Measurements from ENCODE around the gene CHRNA1. TPM values are rescaled to one million over a fixed set of nuclear protein-coding genes. Genes with fewer than 3 reads are reported as not detected.

CHRNA1 gene
- total and polyA plus RNA-seq, 12 donors = 0.37 TPM; not detected in 11

- WGBS, 4 donors = 82 to 93% (median 84%) methylated on average over 5 of the region's 5 CpGs
- no peaks in the 10 kb centered on the region for H3K36me3 ChIP-seq (replicated peaks in 1 of 2)
- no peak overlapping the region for H3K27ac ChIP-seq
- H3K27me3 ChIP-seq = no peaks in the 10 kb centered on the region
- H3K4me1 ChIP-seq (replicated peaks in 1 of 2) = no peaks in the 10 kb centered on the region
- intact Hi-C loops (cut with DNase I) = no loop called here
- H3K9me3 ChIP-seq (replicated peaks in 1 of 3) = no peaks in the 10 kb centered on the region
- no peak for TF ChIP-seq POLR2A (IDR thresholded peaks at IDR 0.05)
- no peak for TF ChIP-seq CTCF (IDR thresholded peaks at IDR 0.05)
- DNase-seq = no peak
- H3K4me3 ChIP-seq = no peak overlapping the region
Observed at GRCh38 chr2:174745142-174745541, 19.1 kb downstream of the CHRNA1 start.

GRCh38 chr2:174744111-174744510, 20.2 kb downstream of the CHRNA1 start:
- no peak for TF ChIP-seq CTCF (IDR thresholded peaks at IDR 0.05)
- TF ChIP-seq POLR2A (IDR thresholded peaks at IDR 0.05) = no peak
- Histone ChIP-seq H3K4me1 (replicated peaks in 1 of 2) (no peaks in the 10 kb centered on the region), H3K27me3 (no peaks in the 10 kb centered on the region), H3K36me3 (replicated peaks in 1 of 2) (no peaks in the 10 kb centered on the region), H3K9me3 (replicated peaks in 1 of 3) (no peaks in the 10 kb centered on the region), H3K4me3 (no peak overlapping the region), H3K27ac (no peak overlapping the region)
- intact Hi-C loops (cut with DNase I) = no loop called here
- no peak for DNase-seq
- WGBS, 4 donors = 85 to 94% (median 89%) methylated on average over 1 to 2 of the region's 2 CpGs

GRCh38 chr2:174740721-174741120, 23.6 kb downstream of the CHRNA1 start:
- Histone ChIP-seq H3K9me3 (replicated peaks in 1 of 3) (no peaks in the 10 kb centered on the region), H3K36me3 (replicated peaks in 1 of 2) (no peaks in the 10 kb centered on the region), H3K27ac (no peak overlapping the region), H3K4me1 (replicated peaks in 1 of 2) (no peaks in the 10 kb centered on the region), H3K27me3 (no peaks in the 10 kb centered on the region), H3K4me3 (no peak overlapping the region)
- WGBS, 4 donors = 88 to 100% (median 96%) methylated on average over 3 of the region's 3 CpGs
- DNase-seq = no peak
- intact Hi-C loops (cut with DNase I) = no loop called here
- TF ChIP-seq POLR2A (IDR thresholded peaks at IDR 0.05) (no peak), CTCF (IDR thresholded peaks at IDR 0.05) (no peak)

- WGBS, 4 donors = 75 to 81% (median 77%) methylated on average over 4 of the region's 4 CpGs
- intact Hi-C loops (cut with DNase I) = no loop called here
- Histone ChIP-seq H3K36me3 (replicated peaks in 1 of 2) (no peaks in the 10 kb centered on the region), H3K4me3 (no peak overlapping the region), H3K4me1 (replicated peaks in 1 of 2) (no peaks in the 10 kb centered on the region), H3K27ac (no peak overlapping the region), H3K9me3 (replicated peaks in 1 of 3) (no peaks in the 10 kb centered on the region), H3K27me3 (no peaks in the 10 kb centered on the region)
- DNase-seq = no peak
- TF ChIP-seq POLR2A (IDR thresholded peaks at IDR 0.05) (no peak), CTCF (IDR thresholded peaks at IDR 0.05) (no peak)
Observed at GRCh38 chr2:174738841-174739240, 25.4 kb downstream of the CHRNA1 start.

Measured in adrenal gland (tissue), 12 donors.